Osteoblast (primary cell): ENCODE data around the gene TAPT1. TPM values are rescaled to one million over a fixed set of nuclear protein-coding genes. Genes with fewer than 3 reads are reported as not detected.

Experiments
- DNase-seq: peaks from one replicate; pipeline ENCODE4 v3.0.0; 2011; ENCODE audit warnings: low spot score, mixed read lengths; ENCODE audit not compliant: insufficient read length; ENCODE audit errors: missing footprints
- H2AFZ ChIP-seq: 2 replicates; pipeline ENCODE4 v1.6.0; 2011; ENCODE audit warnings: mild to moderate bottlenecking, low read length
- H3K27ac ChIP-seq: 2 replicates; pipeline ENCODE4 v1.5.1; 2011; ENCODE audit warnings: mild to moderate bottlenecking, low read depth, low read length, moderate library complexity
- H3K27me3 ChIP-seq: 2 replicates; pipeline ENCODE4 v1.6.0; 2012; ENCODE audit warnings: mild to moderate bottlenecking, control low read depth, inconsistent platforms, low read length, moderate library complexity; ENCODE audit not compliant: insufficient read depth
- H3K36me3 ChIP-seq: 2 replicates; pipeline ENCODE4 v1.5.1; 2011; ENCODE audit warnings: mild to moderate bottlenecking, low read length, control low read depth, moderate library complexity; ENCODE audit not compliant: insufficient read depth
- H3K4me1 ChIP-seq: 2 replicates; pipeline ENCODE4 v1.5.1; 2011; ENCODE audit warnings: mild to moderate bottlenecking, low read length, control low read depth, moderate library complexity; ENCODE audit not compliant: insufficient read depth
- H3K4me2 ChIP-seq: 2 replicates; pipeline ENCODE4 v1.6.0; 2011; ENCODE audit warnings: mild to moderate bottlenecking, low read length; ENCODE audit not compliant: insufficient read depth
- H3K4me3 ChIP-seq: fragments of 200-600 bp; sonication (generic); 3 replicates; pipeline ENCODE4 v1.5.1; 2012; ENCODE audit warnings: mild to moderate bottlenecking, low read length, inconsistent platforms; ENCODE audit not compliant: insufficient read depth
- H3K79me2 ChIP-seq: 2 replicates; pipeline ENCODE4 v1.6.0; 2012; ENCODE audit warnings: mild to moderate bottlenecking, low read length, control low read depth, inconsistent platforms; ENCODE audit not compliant: insufficient read depth
- H3K9me3 ChIP-seq: 2 replicates; pipeline ENCODE4 v1.5.1; 2011; ENCODE audit warnings: low read depth, low read length, control low read depth
- H4K20me1 ChIP-seq: 2 replicates; pipeline ENCODE4 v1.6.0; 2012; ENCODE audit warnings: mild to moderate bottlenecking, low read length, control low read depth; ENCODE audit not compliant: insufficient read depth
- total RNA-seq: library from RNA; depleted of rRNA; stranded (reverse); fragments of >200 nt; gene quantifications from 2 replicates; pipeline ENCODE4 v1.2.3, GENCODE V29; 2012
- TF ChIP-seq, protein P1 (sequence below): IDR thresholded peaks from 2 replicates; pipeline ENCODE4 v1.5.1; 2011; ENCODE audit warnings: mild to moderate bottlenecking, low read depth, low read length, moderate library complexity; ENCODE audit errors: extremely low read depth

The TAPT1 gene
- total RNA-seq, 1 donor: 19.5 TPM

DNA sequence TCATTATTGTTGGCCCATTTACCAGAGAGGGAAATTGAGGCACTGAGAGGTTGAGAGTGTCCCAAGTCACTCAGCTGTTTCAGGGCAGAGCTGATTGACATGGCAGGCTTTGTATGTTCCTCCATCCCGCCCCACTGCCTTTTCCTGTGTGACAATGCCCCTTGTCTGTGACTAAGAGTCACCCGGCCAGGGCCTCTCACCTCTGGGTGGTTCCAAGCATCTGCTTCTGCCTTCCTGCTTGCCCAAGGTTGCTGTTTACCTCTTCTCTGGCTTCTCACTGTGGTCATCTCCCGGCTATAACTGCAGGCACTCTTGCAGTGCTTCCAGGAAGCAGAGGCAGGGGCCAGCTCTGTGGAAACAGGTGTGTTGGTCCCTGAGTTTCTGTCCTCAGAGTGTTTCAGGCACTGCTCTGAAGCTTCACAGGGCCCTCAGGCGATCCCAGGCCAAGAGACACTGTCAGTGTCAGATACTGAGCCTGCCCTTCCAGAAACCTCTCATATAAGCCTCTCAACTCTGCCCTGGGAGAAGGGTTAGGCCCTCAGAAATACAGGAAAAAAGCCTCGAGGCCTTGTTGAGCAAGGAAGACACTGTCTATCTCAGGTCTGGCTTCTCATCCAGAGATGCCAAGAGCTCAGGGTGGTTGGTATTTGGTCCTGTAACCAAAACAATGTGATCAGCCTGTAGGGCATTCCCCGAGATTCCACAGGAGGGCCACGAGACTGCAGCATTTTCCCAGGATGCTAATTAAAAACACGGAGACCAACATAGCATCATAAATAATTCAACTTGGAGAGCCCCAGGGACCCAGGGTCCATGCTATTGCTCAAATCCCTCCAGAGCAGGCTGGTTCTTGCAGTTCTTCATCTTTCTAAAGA is 100.5 kb downstream of the TAPT1 start:
- Histone ChIP-seq H3K4me2 (no peak overlapping the region), H3K4me1 (no peaks in the 10 kb centered on the region), H3K4me3 (no peak overlapping the region), H2AFZ (no peak overlapping the region), H3K9me3 (no peaks in the 10 kb centered on the region), H3K27me3 (peaks cover 66% of the 10 kb centered on the region), H3K36me3 (no peaks in the 10 kb centered on the region), H3K79me2 (no peaks in the 10 kb centered on the region), H4K20me1 (no peaks in the 10 kb centered on the region), H3K27ac (no peak overlapping the region)
- DNase-seq: no peak
- TF ChIP-seq, protein P1, sequence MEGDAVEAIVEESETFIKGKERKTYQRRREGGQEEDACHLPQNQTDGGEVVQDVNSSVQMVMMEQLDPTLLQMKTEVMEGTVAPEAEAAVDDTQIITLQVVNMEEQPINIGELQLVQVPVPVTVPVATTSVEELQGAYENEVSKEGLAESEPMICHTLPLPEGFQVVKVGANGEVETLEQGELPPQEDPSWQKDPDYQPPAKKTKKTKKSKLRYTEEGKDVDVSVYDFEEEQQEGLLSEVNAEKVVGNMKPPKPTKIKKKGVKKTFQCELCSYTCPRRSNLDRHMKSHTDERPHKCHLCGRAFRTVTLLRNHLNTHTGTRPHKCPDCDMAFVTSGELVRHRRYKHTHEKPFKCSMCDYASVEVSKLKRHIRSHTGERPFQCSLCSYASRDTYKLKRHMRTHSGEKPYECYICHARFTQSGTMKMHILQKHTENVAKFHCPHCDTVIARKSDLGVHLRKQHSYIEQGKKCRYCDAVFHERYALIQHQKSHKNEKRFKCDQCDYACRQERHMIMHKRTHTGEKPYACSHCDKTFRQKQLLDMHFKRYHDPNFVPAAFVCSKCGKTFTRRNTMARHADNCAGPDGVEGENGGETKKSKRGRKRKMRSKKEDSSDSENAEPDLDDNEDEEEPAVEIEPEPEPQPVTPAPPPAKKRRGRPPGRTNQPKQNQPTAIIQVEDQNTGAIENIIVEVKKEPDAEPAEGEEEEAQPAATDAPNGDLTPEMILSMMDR: no peak

DNA sequence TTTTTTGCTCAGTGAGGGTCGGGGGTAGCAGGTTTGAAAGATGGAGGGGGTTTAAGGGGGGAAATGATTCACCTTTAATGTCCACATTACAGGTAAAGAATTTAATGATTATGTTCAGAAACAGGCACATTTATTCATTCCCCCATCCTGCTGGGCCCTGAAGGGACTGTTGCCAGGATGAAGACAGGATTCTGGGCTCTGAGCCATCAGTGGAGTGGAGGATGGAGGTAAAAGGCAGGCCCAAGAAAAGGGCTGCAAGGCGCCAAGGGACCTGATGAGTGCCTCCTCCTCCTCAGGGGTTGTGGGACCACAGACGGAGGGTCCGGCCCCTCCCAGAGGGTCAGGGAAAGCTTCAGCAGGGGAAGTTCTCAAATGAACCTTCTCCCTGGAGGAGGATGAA is 102.0 kb downstream of the TAPT1 start:
- no peak overlapping the region for H3K4me3 ChIP-seq
- no peak overlapping the region for H2AFZ ChIP-seq
- H3K79me2 ChIP-seq: no peaks in the 10 kb centered on the region
- no peak overlapping the region for H3K4me2 ChIP-seq
- peak; percentile 53 for DNase-seq
- H3K27me3 ChIP-seq: peaks cover 56% of the 10 kb centered on the region
- no peaks in the 10 kb centered on the region for H3K9me3 ChIP-seq
- TF ChIP-seq, protein P1: no peak
- H3K36me3 ChIP-seq: no peaks in the 10 kb centered on the region
- H3K4me1 ChIP-seq: no peaks in the 10 kb centered on the region
- H4K20me1 ChIP-seq: no peaks in the 10 kb centered on the region
- H3K27ac ChIP-seq: no peak overlapping the region

DNA sequence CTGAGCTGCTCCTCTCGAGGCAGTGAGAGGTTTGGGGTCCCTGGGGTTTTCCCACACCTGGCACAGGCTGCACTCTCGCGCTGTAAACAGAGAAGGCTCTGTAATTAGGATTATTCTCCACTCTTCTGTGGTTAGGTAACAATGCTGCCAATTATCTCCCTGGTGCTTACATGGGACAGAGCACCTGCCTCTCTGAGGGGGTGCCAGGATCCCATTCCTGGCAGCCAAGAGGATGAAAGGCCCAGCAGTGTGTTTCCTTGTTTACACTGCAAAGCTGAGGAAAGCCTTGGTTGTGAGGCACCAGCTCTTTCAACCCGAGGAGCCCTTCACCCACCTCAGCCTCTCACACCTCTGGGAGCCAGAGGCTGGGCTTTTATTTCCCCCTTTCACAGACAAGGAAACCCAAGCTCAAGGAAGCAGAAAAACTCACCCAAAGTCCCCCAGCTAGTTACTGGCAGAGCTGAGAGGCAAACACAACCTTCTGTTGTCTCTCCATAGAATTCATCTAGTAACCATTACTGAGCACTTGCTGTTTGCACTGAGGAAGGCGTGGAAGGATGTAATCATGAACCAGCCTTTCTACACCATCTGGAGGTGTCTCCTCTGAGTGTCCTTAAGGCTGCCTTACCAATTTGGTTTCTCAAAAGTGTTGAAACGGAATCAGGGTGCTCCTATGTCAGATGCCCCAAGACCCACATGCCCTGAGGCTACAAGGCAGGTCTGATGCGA is 102.8 kb downstream of the TAPT1 start:
- Histone ChIP-seq H3K4me1 (no peaks in the 10 kb centered on the region), H2AFZ (no peak overlapping the region), H3K27ac (no peak overlapping the region), H3K36me3 (no peaks in the 10 kb centered on the region), H3K79me2 (no peaks in the 10 kb centered on the region), H3K4me2 (no peak overlapping the region), H4K20me1 (no peaks in the 10 kb centered on the region), H3K9me3 (no peaks in the 10 kb centered on the region), H3K4me3 (no peak overlapping the region), H3K27me3 (peaks cover 56% of the 10 kb centered on the region)
- TF ChIP-seq, protein P1: no peak
- DNase-seq: no peak

DNA sequence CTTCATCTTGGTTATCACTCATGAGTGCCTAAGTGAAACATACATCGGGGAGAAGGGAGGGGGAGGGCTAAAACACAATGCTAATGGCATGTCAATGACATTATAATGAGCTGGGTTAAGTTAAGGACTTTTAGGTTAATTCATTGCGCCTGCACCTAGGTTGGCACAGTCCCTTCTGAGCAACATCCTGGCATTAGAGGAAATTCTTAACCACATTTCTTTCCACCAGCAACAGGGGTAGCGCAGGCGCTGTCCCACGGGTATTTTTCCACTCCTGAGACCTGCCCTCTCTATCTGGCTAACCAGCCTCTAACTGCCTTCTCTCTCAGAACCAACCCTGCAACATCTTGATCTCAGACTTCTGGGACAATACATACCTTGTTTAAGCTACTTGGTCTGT is 103.5 kb downstream of the TAPT1 start:
- no peak for DNase-seq
- TF ChIP-seq, protein P1: no peak
- Histone ChIP-seq H3K9me3 (no peaks in the 10 kb centered on the region), H4K20me1 (no peaks in the 10 kb centered on the region), H3K27me3 (peaks cover 61% of the 10 kb centered on the region), H3K4me3 (no peak overlapping the region), H3K79me2 (no peaks in the 10 kb centered on the region), H3K4me1 (no peaks in the 10 kb centered on the region), H3K36me3 (no peaks in the 10 kb centered on the region), H3K4me2 (no peak overlapping the region), H2AFZ (no peak overlapping the region), H3K27ac (no peak overlapping the region)
